ENCODE measurements around the gene CDC20B. TPM values are rescaled to one million over a fixed set of nuclear protein-coding genes. Genes with fewer than 3 reads are reported as not detected.

Gene CDC20B
- total RNA-seq, 1 experiment from 2014 or later = 0.26 TPM

GRCh38 chr5:55114061-55114460 lies 58.9 kb downstream of the CDC20B start:
- no peak overlapping the region for H2BK5ac ChIP-seq (ENCODE audit: insufficient read length, low read length)
- H3K56ac ChIP-seq (ENCODE audit: insufficient read length, low read depth, low read length) = no peak overlapping the region
- no peak overlapping the region for H3K4me3 Mint-ChIP-seq
- H2BK15ac ChIP-seq (ENCODE audit: low read depth, low read length) = no peak overlapping the region
- no peak overlapping the region for H2AFZ ChIP-seq (ENCODE audit: low read length)
- no peak overlapping the region for H3K27ac ChIP-seq (ENCODE audit: insufficient read length, low read depth, low read length)
- no peaks in the 10 kb centered on the region for H3K9me3 ChIP-seq (ENCODE audit: control insufficient read depth, low read depth, low read length)
- H4K5ac ChIP-seq (ENCODE audit: insufficient read length, low read depth, low read length) = no peak overlapping the region
- TF ChIP-seq, protein P1, sequence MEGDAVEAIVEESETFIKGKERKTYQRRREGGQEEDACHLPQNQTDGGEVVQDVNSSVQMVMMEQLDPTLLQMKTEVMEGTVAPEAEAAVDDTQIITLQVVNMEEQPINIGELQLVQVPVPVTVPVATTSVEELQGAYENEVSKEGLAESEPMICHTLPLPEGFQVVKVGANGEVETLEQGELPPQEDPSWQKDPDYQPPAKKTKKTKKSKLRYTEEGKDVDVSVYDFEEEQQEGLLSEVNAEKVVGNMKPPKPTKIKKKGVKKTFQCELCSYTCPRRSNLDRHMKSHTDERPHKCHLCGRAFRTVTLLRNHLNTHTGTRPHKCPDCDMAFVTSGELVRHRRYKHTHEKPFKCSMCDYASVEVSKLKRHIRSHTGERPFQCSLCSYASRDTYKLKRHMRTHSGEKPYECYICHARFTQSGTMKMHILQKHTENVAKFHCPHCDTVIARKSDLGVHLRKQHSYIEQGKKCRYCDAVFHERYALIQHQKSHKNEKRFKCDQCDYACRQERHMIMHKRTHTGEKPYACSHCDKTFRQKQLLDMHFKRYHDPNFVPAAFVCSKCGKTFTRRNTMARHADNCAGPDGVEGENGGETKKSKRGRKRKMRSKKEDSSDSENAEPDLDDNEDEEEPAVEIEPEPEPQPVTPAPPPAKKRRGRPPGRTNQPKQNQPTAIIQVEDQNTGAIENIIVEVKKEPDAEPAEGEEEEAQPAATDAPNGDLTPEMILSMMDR (conservative IDR thresholded peaks at IDR 0.05) = no peak
- H4K8ac ChIP-seq (replicated peaks; ENCODE audit: insufficient read length, low read depth, low read length) = no peak overlapping the region
- H3K9ac ChIP-seq (ENCODE audit: extremely low read depth, insufficient read length, low read length) = no peak overlapping the region
- H3K18ac ChIP-seq (ENCODE audit: insufficient read length, low read depth, low read length) = no peak overlapping the region
- no CpG with 5 or more reads among the region's 3 CpGs for WGBS (ENCODE audit: extremely low coverage, insufficient read length, low lambda C conversion rate)
- no peaks in the 10 kb centered on the region for H4K20me1 ChIP-seq (ENCODE audit: control insufficient read depth, insufficient read depth, insufficient read length)
- no peaks in the 10 kb centered on the region for H3K36me3 Mint-ChIP-seq (ENCODE audit: insufficient read depth in 1 of 3, low read depth in 3 of 3)
- H3T11ph ChIP-seq (ENCODE audit: low read length) = no peak overlapping the region
- no peaks in the 10 kb centered on the region for H3K79me1 ChIP-seq (ENCODE audit: insufficient read depth, low read depth, low read length, poor library complexity, severe bottlenecking)
- H3K27me3 ChIP-seq (ENCODE audit: insufficient read depth, low read length) = no peaks in the 10 kb centered on the region
- no peak overlapping the region for H3K14ac ChIP-seq (ENCODE audit: insufficient read depth, low read length)
- H3K4me2 ChIP-seq (ENCODE audit: insufficient read depth, insufficient read length, low read length) = no peak overlapping the region
- H3K27me3 Mint-ChIP-seq (ENCODE audit: low read depth) = no peaks in the 10 kb centered on the region; the same call in 1 of the 2 replicates
- no peaks in the 10 kb centered on the region for H3K9me3 Mint-ChIP-seq
- no peak overlapping the region for H2BK12ac ChIP-seq (ENCODE audit: insufficient read length, low read depth, low read length)
- H3K23me2 ChIP-seq (ENCODE audit: insufficient read length, low read depth, low read length, poor library complexity, severe bottlenecking) = no peaks in the 10 kb centered on the region
- peaks cover 3% of the 10 kb centered on the region for H3K4me1 ChIP-seq (ENCODE audit: insufficient read depth, low read length)
- H2AK5ac ChIP-seq (ENCODE audit: insufficient read length, low read length) = no peak overlapping the region
- H3K27ac Mint-ChIP-seq = no peak overlapping the region
- no peak overlapping the region for H3K23ac ChIP-seq (ENCODE audit: insufficient read length, low read depth, low read length)
- H2BK120ac ChIP-seq (ENCODE audit: low read depth, low read length, poor library complexity, severe bottlenecking) = no peak overlapping the region
- H3K79me2 ChIP-seq (ENCODE audit: insufficient read depth, low read length) = no peaks in the 10 kb centered on the region
- H3K4me1 Mint-ChIP-seq = peaks cover 10% of the 10 kb centered on the region in 2 experiments
- H2BK20ac ChIP-seq (ENCODE audit: low read depth, low read length, poor library complexity, severe bottlenecking) = no peak overlapping the region
- H3K4ac ChIP-seq (ENCODE audit: low read depth, low read length) = no peak overlapping the region
- no peak for DNase-seq
- no peak overlapping the region for H4K91ac ChIP-seq (ENCODE audit: insufficient read length, low read depth, low read length)
